GM23338 (cell line): ENCODE measurements around the gene SIRT2. TPM values are rescaled to one million over a fixed set of nuclear protein-coding genes. Genes with fewer than 3 reads are reported as not detected.

Experiments used
- ATAC-seq: fragments of 200-7000 bp; cut with Tn5 transposase; 3 replicates; pipeline ENCODE4 v1.9.1; 2020
- DNase-seq: peaks from one replicate; pipeline ENCODE4 v3.0.0-alpha.2; 2015; ENCODE audit warnings: low spot score
- H2AFZ ChIP-seq: fragments of 200-600 bp; sonication (generic); 2 replicates; pipeline ENCODE4 v1.8.0; 2016; ENCODE audit warnings: antibody characterized with exemption, mild to moderate bottlenecking, moderate library complexity
- H3F3A ChIP-seq: fragments of 200-600 bp; sonication (generic); replicated peaks from 2 replicates; pipeline ENCODE4 v1.8.0; 2017; ENCODE audit warnings: antibody characterized with exemption, mixed run types, low read depth
- H3K27ac ChIP-seq: fragments of 200-600 bp; sonication (generic); 2 replicates; pipeline ENCODE4 v1.6.1; 2016; ENCODE audit warnings: low read depth
- H3K27me3 ChIP-seq: fragments of 200-600 bp; sonication (generic); 2 replicates; pipeline ENCODE4 v1.8.0; 2016; ENCODE audit warnings: mild to moderate bottlenecking, mixed run types, moderate library complexity; ENCODE audit not compliant: insufficient read depth
- H3K36me3 ChIP-seq: fragments of 200-600 bp; sonication (generic); 2 replicates; pipeline ENCODE4 v1.8.0; 2016; ENCODE audit warnings: mild to moderate bottlenecking; ENCODE audit not compliant: insufficient read depth
- H3K4me1 ChIP-seq: fragments of 200-600 bp; sonication (generic); 2 replicates; pipeline ENCODE4 v1.8.0; 2016; ENCODE audit warnings: mild to moderate bottlenecking, moderate library complexity; ENCODE audit not compliant: insufficient read depth
- H3K4me2 ChIP-seq: fragments of 200-600 bp; sonication (generic); 2 replicates; pipeline ENCODE4 v1.7.1; 2017; ENCODE audit warnings: mixed run types
- H3K4me3 ChIP-seq: fragments of 200-600 bp; sonication (generic); 2 replicates; pipeline ENCODE4 v1.6.1; 2016; ENCODE audit warnings: mixed run types
- H3K79me2 ChIP-seq: fragments of 200-600 bp; sonication (generic); replicated peaks from 2 replicates; pipeline ENCODE4 v1.8.0; 2017; ENCODE audit warnings: mild to moderate bottlenecking; ENCODE audit not compliant: insufficient read depth
- H3K9me2 ChIP-seq: fragments of 200-600 bp; sonication (generic); 2 replicates; pipeline ENCODE4 v1.8.0; 2017; ENCODE audit not compliant: insufficient read depth
- H4K20me1 ChIP-seq: fragments of 200-600 bp; sonication (generic); replicated peaks from 2 replicates; pipeline ENCODE4 v1.8.0; 2017; ENCODE audit warnings: mild to moderate bottlenecking; ENCODE audit not compliant: insufficient read depth
- H3K27ac Mint-ChIP-seq: 2 replicates; pipeline ENCODE4 v1.8.0; 2020; ENCODE audit warnings: inconsistent platforms, mild to moderate bottlenecking, moderate library complexity, mixed read lengths
- H3K27me3 Mint-ChIP-seq: 3 replicates; pipeline ENCODE4 v1.8.0; 2022; ENCODE audit warnings: low read depth, mild to moderate bottlenecking, moderate library complexity, mixed read lengths, inconsistent platforms; ENCODE audit not compliant: insufficient read depth, poor library complexity
- H3K36me3 Mint-ChIP-seq: 3 replicates; pipeline ENCODE4 v1.8.0; 2021; ENCODE audit warnings: low read depth, mild to moderate bottlenecking, inconsistent platforms, moderate library complexity, mixed read lengths
- H3K4me1 Mint-ChIP-seq: 3 replicates; pipeline ENCODE4 v1.8.0; 2020; ENCODE audit warnings: mild to moderate bottlenecking, inconsistent platforms, mixed read lengths
- H3K4me3 Mint-ChIP-seq: 3 replicates; pipeline ENCODE4 v1.8.0; 2021; ENCODE audit warnings: moderate library complexity, mild to moderate bottlenecking, inconsistent platforms, mixed read lengths
- H3K9me3 Mint-ChIP-seq: 3 replicates; pipeline ENCODE4 v1.8.0; 2020; ENCODE audit warnings: moderate library complexity, mild to moderate bottlenecking, inconsistent platforms, mixed read lengths
- CREB1 ChIP-seq: fragments of 250-450 bp; sonication (Bioruptor Pico); IDR thresholded peaks from 2 replicates; pipeline ENCODE4 v1.5.0; 2020; ENCODE audit warnings: low read depth, mild to moderate bottlenecking, moderate library complexity
- CTCF ChIP-seq, 2 experiments: fragments of 200-600 bp in 1 of 2; sonication (generic) in 1 of 2; conservative IDR thresholded peaks; 2 replicates each; pipeline versions ENCODE4 v1.5.1 to v1.6.1; 2016 to 2017; ENCODE audit warnings: antibody characterized with exemption in 2 of 2, low read depth in 2 of 2, mild to moderate bottlenecking in 2 of 2, moderate library complexity in 1 of 2
- ETS1 ChIP-seq: IDR thresholded peaks from 2 replicates; pipeline ENCODE4 v1.6.1; 2016; ENCODE audit warnings: antibody characterized with exemption
- EZH2 ChIP-seq: fragments of 200-600 bp; sonication (generic); IDR thresholded peaks from one replicate; pipeline ENCODE4 v1.8.0; 2017; ENCODE audit warnings: antibody characterized with exemption, mild to moderate bottlenecking, low read depth; ENCODE audit not compliant: unreplicated experiment
- EZH2phosphoT487 ChIP-seq: fragments of 200-600 bp; sonication (generic); IDR thresholded peaks from one replicate; pipeline ENCODE4 v1.8.1; 2018; ENCODE audit warnings: antibody characterized with exemption; ENCODE audit not compliant: unreplicated experiment
- JUNB ChIP-seq: IDR thresholded peaks from one replicate; pipeline ENCODE4 v1.6.1; 2016; ENCODE audit warnings: antibody characterized with exemption; ENCODE audit not compliant: unreplicated experiment
- NANOG ChIP-seq: IDR thresholded peaks from 2 replicates; pipeline ENCODE4 v1.6.1; 2016; ENCODE audit warnings: antibody characterized with exemption, borderline replicate concordance
- POLR2AphosphoS5 ChIP-seq: IDR thresholded peaks from 2 replicates; pipeline ENCODE4 v1.6.1; 2016; ENCODE audit warnings: antibody characterized with exemption, low read depth
- REST ChIP-seq: IDR thresholded peaks from one replicate; pipeline ENCODE4 v1.6.1; 2018; ENCODE audit warnings: antibody characterized with exemption; ENCODE audit not compliant: unreplicated experiment
- STAT1 ChIP-seq: IDR thresholded peaks from one replicate; pipeline ENCODE4 v1.6.1; 2016; ENCODE audit warnings: antibody characterized with exemption; ENCODE audit not compliant: unreplicated experiment
- ZNF114 ChIP-seq: fragments of 250-450 bp; sonication (Bioruptor Pico); IDR thresholded peaks from 2 replicates; pipeline ENCODE4 v1.5.0; 2020; ENCODE audit warnings: mild to moderate bottlenecking, moderate library complexity
- ZNF331 ChIP-seq: fragments of 250-450 bp; sonication (Bioruptor Pico); IDR thresholded peaks from 2 replicates; pipeline ENCODE4 v1.5.0; 2020; ENCODE audit warnings: low read depth, mild to moderate bottlenecking, moderate library complexity
- ZNF462 ChIP-seq: fragments of 250-450 bp; sonication (Bioruptor Pico); IDR thresholded peaks from 2 replicates; pipeline ENCODE4 v1.5.0; 2020; ENCODE audit warnings: mild to moderate bottlenecking, moderate library complexity
- polyA plus RNA-seq: library from polyadenylated mRNA; unstranded; fragments of >200 nt; fragmentation: Nextera tagmentation; extraction: Ambion mirVana; gene quantifications from 2 replicates; pipeline ENCODE4 v1.2.1, GENCODE V29; 2016
- total RNA-seq: library from RNA; depleted of rRNA; stranded (reverse); fragments of >200 nt; shearing (Covaris generic); gene quantifications from 2 replicates; pipeline ENCODE4 v1.2.3, GENCODE V29; 2014

The SIRT2 gene
- total and polyA plus RNA-seq, 2 experiments from 2014 or later = 2.7 to 8.4 TPM

GRCh38 chr19:38933544-38933943 lies 34.1 kb upstream of the SIRT2 start:
- Histone ChIP-seq H3K79me2 (peaks cover 28% of the 10 kb centered on the region), H3K4me2 (no peak overlapping the region), H3K4me1 (peaks cover 8% of the 10 kb centered on the region), H3K27ac (no peak overlapping the region), H2AFZ (no peak overlapping the region), H3K4me3 (no peak overlapping the region), H4K20me1 (peaks cover 4% of the 10 kb centered on the region; the same call in 1 of the 2 replicates), H3K27me3 (no peaks in the 10 kb centered on the region), H3F3A (peaks cover 4% of the 10 kb centered on the region; the same call in 1 of the 2 replicates), H3K9me2 (no peaks in the 10 kb centered on the region), H3K36me3 (peaks cover 10% of the 10 kb centered on the region; the same call in 1 of the 2 replicates)
- Mint-ChIP-seq H3K36me3 (peaks cover 60% of the 10 kb centered on the region), H3K27me3 (peaks cover 6% of the 10 kb centered on the region), H3K4me1 (peaks cover 8% of the 10 kb centered on the region; the same call in 2 of the 3 replicates), H3K27ac (no peak overlapping the region), H3K9me3 (peaks cover 32% of the 10 kb centered on the region), H3K4me3 (no peak overlapping the region)
- no peak for ATAC-seq
- DNase-seq = no peak
- TF ChIP-seq EZH2 (no peak), ZNF462 (no peak), STAT1 (no peak), CTCF (conservative IDR thresholded peaks at IDR 0.05; ENCODE audit: low read depth in 2 of 2) (no peak), ZNF114 (CRISPR knock-in tag) (no peak), POLR2AphosphoS5 (no peak), REST (no peak), ETS1 (no peak), JUNB (no peak), ZNF331 (CRISPR knock-in tag) (no peak), CREB1 (CRISPR knock-in tag) (no peak), EZH2phosphoT487 (no peak), NANOG (no peak)
